GM12891 (cell line): ENCODE results near the gene DTWD2.
"Not testable (repeated sequence)": the region's sequence is repeated elsewhere in the genome, so short reads cannot be mapped to it uniquely, and the experiment has no call there.

Experiments used
- DNase-seq: peaks from one replicate; pipeline ENCODE4 v3.0.0; 2011; ENCODE audit warnings: low spot score; ENCODE audit not compliant: insufficient read length
- FAIRE-seq: peaks from 2 replicates; lab custom pipeline; 2011; peaks lifted over from hg19 to GRCh38; lab: Jason Lieb, UNC
- PAX5 ChIP-seq: IDR thresholded peaks from 2 replicates; pipeline ENCODE4 v1.6.1; 2011; ENCODE audit warnings: low read length, moderate library complexity, mild to moderate bottlenecking; ENCODE audit not compliant: insufficient read depth, severe bottlenecking
- POLR2A ChIP-seq: IDR thresholded peaks from 2 replicates; pipeline ENCODE4 v1.6.1; 2011; ENCODE audit warnings: low read depth, low read length, control low read depth
- POLR2AphosphoS5 ChIP-seq: IDR thresholded peaks from 2 replicates; pipeline ENCODE4 v1.6.1; 2011; ENCODE audit warnings: low read depth, low read length, control low read depth
- POU2F2 ChIP-seq: IDR thresholded peaks from 2 replicates; pipeline ENCODE4 v1.6.1; 2011; ENCODE audit warnings: low read depth, mild to moderate bottlenecking, control low read depth, low read length, moderate library complexity
- SPI1 ChIP-seq: IDR thresholded peaks from 2 replicates; pipeline ENCODE4 v1.6.1; 2011; ENCODE audit warnings: low read depth, low read length, control low read depth
- TAF1 ChIP-seq: IDR thresholded peaks from 2 replicates; pipeline ENCODE4 v1.6.1; 2011; ENCODE audit warnings: low read depth, low read length, control low read depth

Gene DTWD2

GRCh38 chr5:118996098-118996497, 7.8 kb upstream of the DTWD2 start:
- FAIRE-seq, result no peak

GRCh38 chr5:118994595-118994994, 6.2 kb upstream of the DTWD2 start:
- TF ChIP-seq PAX5 (no peak), POLR2A (no peak), POU2F2 (no peak), TAF1 (no peak), POLR2AphosphoS5 (no peak), SPI1 (no peak)
- DNase-seq (no peak), FAIRE-seq (no peak)

More at GRCh38 chr5:118996098-118996497, 7.8 kb upstream of the DTWD2 start:
- no peak for TF ChIP-seq TAF1
- no peak for TF ChIP-seq POLR2A
- no peak for TF ChIP-seq POU2F2
- no peak for TF ChIP-seq POLR2AphosphoS5
- no peak for TF ChIP-seq PAX5
- no peak for TF ChIP-seq SPI1
- DNase-seq, result no peak

DNA sequence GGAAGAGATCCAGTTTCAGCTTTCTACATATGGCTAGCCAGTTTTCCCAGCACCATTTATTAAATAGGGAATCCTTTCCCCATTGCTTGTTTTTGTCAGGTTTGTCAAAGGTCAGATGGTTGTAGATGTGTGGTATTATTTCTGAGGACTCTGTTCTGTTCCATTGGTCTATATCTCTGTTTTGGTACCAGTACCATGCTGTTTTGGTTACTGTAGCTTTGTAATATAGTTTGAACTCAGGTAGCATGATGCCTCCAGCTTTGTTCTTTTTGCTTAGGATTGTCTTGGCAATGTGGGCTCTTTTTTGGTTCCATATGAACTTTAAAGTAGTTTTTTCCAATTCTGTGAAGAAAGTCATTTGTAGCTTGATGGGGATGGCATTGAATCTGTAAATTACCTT, 4.8 kb upstream of the DTWD2 start:
- DNase-seq, FAIRE-seq: not testable (repeated sequence)

- not testable (repeated sequence) for DNase-seq, FAIRE-seq
These were observed 3.7 kb upstream of the DTWD2 start for GRCh38 chr5:118992055-118992454.

DNA sequence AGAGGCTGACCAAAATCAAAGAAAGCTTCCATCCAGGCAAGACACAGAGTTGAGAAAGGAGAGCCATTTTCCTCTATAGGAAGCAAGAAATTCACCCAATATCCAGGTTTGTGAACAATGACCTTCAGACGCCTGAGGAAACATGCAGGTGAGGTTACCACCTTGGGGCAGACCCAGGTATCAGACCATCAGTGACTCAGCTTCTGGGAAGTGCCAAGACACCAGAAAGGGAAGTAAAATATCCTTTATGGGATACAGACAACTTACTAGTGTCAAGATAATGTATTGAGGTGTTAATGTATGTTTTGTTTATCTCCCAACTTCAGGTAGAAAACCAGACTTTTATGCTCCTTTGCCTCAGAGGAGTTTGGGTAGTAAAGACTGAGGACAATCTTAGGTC, 2.2 kb upstream of the DTWD2 start:
- DNase-seq (no peak), FAIRE-seq (no peak)
- no peak for TF ChIP-seq SPI1
- no peak for TF ChIP-seq POLR2AphosphoS5
- TF ChIP-seq PAX5, result no peak
- no peak for TF ChIP-seq POU2F2
- no peak for TF ChIP-seq TAF1
- TF ChIP-seq POLR2A, result no peak

DNA sequence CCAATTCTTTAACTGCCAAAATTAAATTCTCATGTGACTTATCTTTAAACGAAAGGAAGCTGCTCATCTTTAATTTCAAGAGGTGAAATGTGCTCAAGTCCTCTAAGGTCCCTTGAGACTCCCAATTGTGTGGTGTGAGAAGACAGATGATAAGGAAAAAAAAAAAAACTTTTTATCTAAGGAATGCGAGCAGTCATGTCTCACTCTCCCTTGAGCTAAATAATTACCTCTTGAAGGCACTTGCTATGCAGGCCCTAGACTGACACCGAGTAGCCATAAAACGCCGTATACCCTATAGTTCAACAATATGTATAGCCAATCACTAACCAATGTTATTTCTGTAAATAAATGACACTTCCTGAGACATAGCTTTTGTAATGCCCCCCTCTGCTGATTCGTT, 1.5 kb upstream of the DTWD2 start:
- no peak for DNase-seq
- FAIRE-seq, result no peak
- no peak for TF ChIP-seq TAF1
- TF ChIP-seq POLR2AphosphoS5, result no peak
- TF ChIP-seq POLR2A, result no peak
- TF ChIP-seq POU2F2, result no peak
- TF ChIP-seq SPI1, result no peak
- TF ChIP-seq PAX5, result no peak

DNA sequence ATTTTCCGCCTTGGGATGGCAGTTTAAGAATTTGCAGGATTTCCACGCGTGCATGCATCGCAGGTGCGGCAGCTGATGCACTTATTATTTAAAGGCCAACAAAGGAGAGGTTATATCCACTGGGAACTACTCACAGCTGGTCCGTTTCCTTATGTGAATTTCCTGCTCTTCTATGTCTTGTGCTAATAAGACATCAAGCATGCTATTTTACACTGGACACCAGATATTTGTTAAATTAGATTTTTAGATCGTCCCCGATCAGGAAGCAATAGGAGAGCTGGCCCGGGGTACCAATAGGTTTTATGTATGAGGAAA, 476 bp upstream of the DTWD2 start:
- FAIRE-seq (no peak), DNase-seq (no peak)
- TF ChIP-seq TAF1 (no peak), SPI1 (no peak), POLR2A (no peak), POLR2AphosphoS5 (no peak), PAX5 (no peak), POU2F2 (no peak)

GRCh38 chr5:118984602-118985001, 3.7 kb downstream of the DTWD2 start:
- FAIRE-seq, result no peak
- DNase-seq, result no peak
- TF ChIP-seq TAF1, result no peak
- TF ChIP-seq POLR2A, result no peak
- TF ChIP-seq PAX5, result no peak
- no peak for TF ChIP-seq POU2F2
- no peak for TF ChIP-seq SPI1
- no peak for TF ChIP-seq POLR2AphosphoS5

- TF ChIP-seq SPI1 (no peak), POLR2AphosphoS5 (no peak), POU2F2 (no peak), TAF1 (no peak), POLR2A (no peak), PAX5 (no peak)
- DNase-seq, result no peak
- FAIRE-seq, result no peak
These were observed 6.6 kb downstream of the DTWD2 start for GRCh38 chr5:118981783-118982182.

DNA sequence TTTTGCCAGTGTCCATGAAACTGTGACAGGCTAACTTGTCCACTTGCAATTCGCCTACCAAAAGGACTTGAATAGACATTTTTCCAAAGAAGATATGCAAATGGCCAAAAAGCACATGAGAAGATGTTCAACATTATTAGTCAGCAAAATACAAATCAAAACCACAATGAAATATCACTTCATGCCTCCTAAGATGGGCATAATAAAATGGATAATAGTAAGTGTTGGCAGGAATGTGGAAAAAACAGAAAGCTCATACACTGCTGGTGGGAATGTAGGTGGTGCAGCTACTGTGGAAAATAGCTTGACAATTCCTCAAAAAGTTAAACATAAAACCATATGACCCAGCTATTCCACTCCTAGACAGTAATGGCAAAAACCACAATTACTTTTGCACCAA, 7.9 kb downstream of the DTWD2 start:
- DNase-seq (no peak), FAIRE-seq (no peak)
- TF ChIP-seq PAX5, result no peak

- no peak for TF ChIP-seq POLR2A
- no peak for TF ChIP-seq POLR2AphosphoS5
- TF ChIP-seq POU2F2, result no peak
- no peak for TF ChIP-seq TAF1
- no peak for TF ChIP-seq PAX5
- no peak for TF ChIP-seq SPI1
- DNase-seq (no peak), FAIRE-seq (peak; percentile 43)
These were observed 8.3 kb downstream of the DTWD2 start for GRCh38 chr5:118980017-118980416.

DNA sequence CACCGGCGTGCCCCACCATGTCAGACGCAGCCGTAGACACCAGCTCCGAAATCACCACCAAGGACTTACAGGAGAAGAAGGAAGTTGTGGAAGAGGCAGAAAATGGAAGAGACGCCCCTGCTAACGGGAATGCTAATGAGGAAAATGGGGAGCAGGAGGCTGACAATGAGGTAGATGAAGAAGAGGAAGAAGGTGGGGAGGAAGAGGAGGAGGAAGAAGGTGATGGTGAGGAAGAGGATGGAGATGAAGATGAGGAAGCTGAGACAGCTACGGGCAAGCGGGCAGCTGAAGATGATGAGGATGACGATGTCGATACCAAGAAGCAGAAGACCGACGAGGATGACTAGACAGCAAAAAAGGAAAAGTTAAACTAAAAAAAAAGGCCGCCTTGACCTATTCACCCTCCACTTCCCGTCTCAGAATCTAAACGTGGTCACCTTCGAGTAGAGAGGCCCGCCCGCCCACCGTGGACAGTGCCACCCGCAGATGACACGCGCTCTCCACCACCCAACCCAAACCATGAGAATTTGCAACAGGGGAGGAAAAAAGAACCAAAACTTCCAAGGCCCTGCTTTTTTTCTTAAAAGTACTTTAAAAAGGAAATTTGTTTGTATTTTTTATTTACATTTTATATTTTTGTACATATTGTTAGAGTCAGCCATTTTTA, 14.4 kb downstream of the DTWD2 start:
- DNase-seq, FAIRE-seq: not testable (repeated sequence)
